ENCODE measurements around the gene ZFYVE26.

DNA sequence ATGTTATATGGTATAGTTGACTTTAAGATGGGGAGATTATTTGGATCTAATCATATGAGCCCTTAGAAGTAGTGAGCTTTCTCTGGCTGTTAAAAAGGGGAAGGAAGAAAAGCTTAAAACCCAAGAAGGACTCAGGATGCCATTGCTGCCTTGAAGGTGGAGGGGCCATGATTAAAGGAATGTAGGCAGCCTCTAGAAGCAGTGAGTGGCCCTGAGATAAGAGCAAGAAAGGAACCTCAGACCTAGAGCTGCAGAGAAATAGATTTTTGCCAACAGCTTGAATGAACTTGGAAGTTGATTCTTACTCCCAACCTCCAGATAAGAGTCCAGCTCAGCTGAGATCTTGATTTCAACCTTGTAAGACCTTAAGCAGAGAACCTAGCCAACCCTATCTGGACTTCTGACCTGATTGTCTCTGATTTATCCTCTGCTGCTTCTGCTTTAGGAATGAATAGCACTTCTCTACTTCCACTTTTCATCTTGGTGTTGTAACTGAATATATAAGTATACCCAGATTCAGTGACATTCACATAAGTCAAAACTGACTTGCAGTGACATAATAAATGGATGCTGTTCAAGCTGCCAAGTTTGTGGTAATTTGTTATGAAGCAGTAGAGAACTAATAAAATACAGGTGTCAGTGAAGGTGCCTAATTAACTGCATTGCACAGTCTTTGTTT, 36.7 kb upstream of the ZFYVE26 start:
- TF ChIP-seq YY1 (IDR thresholded peaks at IDR 0.05; ENCODE audit: low read depth), result no peak
- TF ChIP-seq RAD21 (IDR thresholded peaks at IDR 0.05; ENCODE audit: low read depth), result no peak
- TF ChIP-seq REST (IDR thresholded peaks at IDR 0.05; ENCODE audit: low read depth), result no peak

Measured in Ishikawa (cell line).